Measurements from ENCODE around the gene TNIP1. TPM values are rescaled to one million over a fixed set of nuclear protein-coding genes. Genes with fewer than 3 reads are reported as not detected.

The TNIP1 gene
- total RNA-seq, 2 donors from 2014 or later, result 56.7 to 77.5 TPM

GRCh38 chr5:151074557-151074956 lies 6.3 kb downstream of the TNIP1 start:
- DNase-seq (ENCODE audit: low spot score), result no peak
- intact Hi-C loops (cut with DNase I), result no loop called here

GRCh38 chr5:151073280-151073679 lies 7.6 kb downstream of the TNIP1 start:
- DNase-seq (ENCODE audit: low spot score), result no peak
- intact Hi-C loops (cut with DNase I), result no loop called here

GRCh38 chr5:151072630-151073025 lies 8.2 kb downstream of the TNIP1 start:
- DNase-seq (ENCODE audit: low spot score), result no peak
- intact Hi-C loops (cut with DNase I), result no loop called here

GRCh38 chr5:151071848-151072629 lies 8.8 kb downstream of the TNIP1 start:
- no peak for DNase-seq (ENCODE audit: low spot score)
- intact Hi-C loops (cut with DNase I), result no loop called here

- intact Hi-C loops (cut with DNase I), result no loop called here
- DNase-seq (ENCODE audit: low spot score), result no peak
Measured at GRCh38 chr5:151071021-151071420, 9.8 kb downstream of the TNIP1 start.

- intact Hi-C loops (cut with DNase I), result no loop called here
- no peak for DNase-seq (ENCODE audit: low spot score)
Measured at GRCh38 chr5:151070449-151070848, 10.4 kb downstream of the TNIP1 start.

- DNase-seq (ENCODE audit: low spot score), result no peak
- intact Hi-C loops (cut with DNase I), result no loop called here
Measured at GRCh38 chr5:151068433-151069197, 12.2 kb downstream of the TNIP1 start.

GRCh38 chr5:151067632-151068432 lies 13.0 kb downstream of the TNIP1 start:
- intact Hi-C loops (cut with DNase I), result loop anchor here in 1 of 2 donors (1.0 kb wide), 1 partner anchor 29 kb away; no protein-coding TSS in a partner anchor
- DNase-seq (ENCODE audit: low spot score), result no peak

- intact Hi-C loops (cut with DNase I), result loop anchor here in 1 of 2 donors (1.0 kb wide), 1 partner anchor 30 kb away; no protein-coding TSS in a partner anchor
- no peak for DNase-seq (ENCODE audit: low spot score)
Measured at GRCh38 chr5:151066920-151067319, 13.9 kb downstream of the TNIP1 start.

- no peak for DNase-seq (ENCODE audit: low spot score)
- intact Hi-C loops (cut with DNase I), result no loop called here
Measured at GRCh38 chr5:151065609-151066008, 15.2 kb downstream of the TNIP1 start.

GRCh38 chr5:151064916-151065499 lies 15.8 kb downstream of the TNIP1 start:
- intact Hi-C loops (cut with DNase I), result no loop called here
- DNase-seq (ENCODE audit: low spot score), result no peak

GRCh38 chr5:151063142-151063989 lies 17.5 kb downstream of the TNIP1 start:
- no peak for DNase-seq (ENCODE audit: low spot score)
- intact Hi-C loops (cut with DNase I), result no loop called here

GRCh38 chr5:151062405-151063141 lies 18.3 kb downstream of the TNIP1 start:
- intact Hi-C loops (cut with DNase I), result no loop called here
- no peak for DNase-seq (ENCODE audit: low spot score)

- no peak for DNase-seq (ENCODE audit: low spot score)
- intact Hi-C loops (cut with DNase I), result no loop called here
Measured at GRCh38 chr5:151060742-151061141, 20.1 kb downstream of the TNIP1 start.

GRCh38 chr5:151058891-151059489 lies 21.8 kb downstream of the TNIP1 start:
- no peak for DNase-seq (ENCODE audit: low spot score)
- intact Hi-C loops (cut with DNase I), result loop anchor here (5.0 to 10.0 kb wide), 2 partner anchors 48 to 176 kb away; no protein-coding TSS in a partner anchor

- DNase-seq (ENCODE audit: low spot score), result no peak
- intact Hi-C loops (cut with DNase I), result loop anchor here (5.0 to 10.0 kb wide), 2 partner anchors 49 to 176 kb away; no protein-coding TSS in a partner anchor
Measured at GRCh38 chr5:151058301-151058700, 22.5 kb downstream of the TNIP1 start.
